DOHH2 (cell line): ENCODE results near the gene SEMA6C.

ENCODE experiments used
- EZH2phosphoT487 ChIP-seq: fragments of 200-600 bp; sonication (generic); IDR thresholded peaks from 2 replicates; pipeline ENCODE4 v1.6.1; 2017; ENCODE audit warnings: borderline replicate concordance, mild to moderate bottlenecking, antibody characterized with exemption, low read length, moderate library complexity, mixed read lengths
- TF ChIP-seq, protein P1 (sequence below): fragments of 200-600 bp; sonication (generic); IDR thresholded peaks from one replicate; pipeline ENCODE4 v1.5.1; 2014; ENCODE audit warnings: antibody characterized with exemption, mild to moderate bottlenecking, low read depth, low read length; ENCODE audit not compliant: poor library complexity, severe bottlenecking

DNA sequence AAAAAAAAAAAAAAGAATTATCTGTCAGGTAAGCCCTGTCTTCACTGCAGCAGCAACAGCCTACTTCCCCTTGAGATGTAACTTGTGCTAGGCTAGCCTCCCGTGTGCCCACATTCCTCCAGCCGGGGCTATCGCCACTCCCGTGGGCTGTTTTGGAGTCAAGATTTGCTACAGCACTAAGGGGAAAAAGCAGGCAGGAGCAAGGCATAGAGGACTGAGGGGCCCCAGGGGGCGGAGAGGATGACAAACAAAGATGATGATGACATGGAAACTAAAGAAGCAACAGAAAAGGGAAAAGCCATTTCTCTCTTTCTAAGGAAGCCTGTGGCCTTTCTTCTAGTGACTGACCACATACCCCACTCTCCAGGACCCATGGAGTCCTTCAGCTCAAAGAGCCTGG lies 11.9 kb upstream of the SEMA6C start:
- TF ChIP-seq, protein P1, sequence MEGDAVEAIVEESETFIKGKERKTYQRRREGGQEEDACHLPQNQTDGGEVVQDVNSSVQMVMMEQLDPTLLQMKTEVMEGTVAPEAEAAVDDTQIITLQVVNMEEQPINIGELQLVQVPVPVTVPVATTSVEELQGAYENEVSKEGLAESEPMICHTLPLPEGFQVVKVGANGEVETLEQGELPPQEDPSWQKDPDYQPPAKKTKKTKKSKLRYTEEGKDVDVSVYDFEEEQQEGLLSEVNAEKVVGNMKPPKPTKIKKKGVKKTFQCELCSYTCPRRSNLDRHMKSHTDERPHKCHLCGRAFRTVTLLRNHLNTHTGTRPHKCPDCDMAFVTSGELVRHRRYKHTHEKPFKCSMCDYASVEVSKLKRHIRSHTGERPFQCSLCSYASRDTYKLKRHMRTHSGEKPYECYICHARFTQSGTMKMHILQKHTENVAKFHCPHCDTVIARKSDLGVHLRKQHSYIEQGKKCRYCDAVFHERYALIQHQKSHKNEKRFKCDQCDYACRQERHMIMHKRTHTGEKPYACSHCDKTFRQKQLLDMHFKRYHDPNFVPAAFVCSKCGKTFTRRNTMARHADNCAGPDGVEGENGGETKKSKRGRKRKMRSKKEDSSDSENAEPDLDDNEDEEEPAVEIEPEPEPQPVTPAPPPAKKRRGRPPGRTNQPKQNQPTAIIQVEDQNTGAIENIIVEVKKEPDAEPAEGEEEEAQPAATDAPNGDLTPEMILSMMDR: no peak
- no peak for TF ChIP-seq EZH2phosphoT487
